OCI-LY3 (cell line): ENCODE results near the gene RPS6KC1.

Source experiments
- CTCF ChIP-seq: fragments of 200-600, 300-600 bp; sonication (generic); IDR thresholded peaks from 2 replicates; pipeline ENCODE4 v1.5.1; 2014; ENCODE audit warnings: antibody characterized with exemption, low read length, low read depth
- EZH2phosphoT487 ChIP-seq: fragments of 200-600 bp; shearing (Covaris generic); IDR thresholded peaks from 2 replicates; pipeline ENCODE4 v1.6.1; 2018; ENCODE audit warnings: antibody characterized with exemption, mixed run types, low read depth

- no peak for TF ChIP-seq CTCF
- TF ChIP-seq EZH2phosphoT487: no peak
Observed at GRCh38 chr1:213159376-213159775, 108.3 kb downstream of the RPS6KC1 start.
